Mucosa of gallbladder (tissue), 1 donor: Measurements from ENCODE around the gene KIF19. TPM values are rescaled to one million over a fixed set of nuclear protein-coding genes. Genes with fewer than 3 reads are reported as not detected.

Experiments used
- DNase-seq: peaks from one replicate; pipeline ENCODE4 v3.0.0-alpha.2; 2020; ENCODE audit warnings: low spot score
- total RNA-seq: library from RNA; stranded (reverse); gene quantifications from one replicate; pipeline ENCODE4 v1.2.1, GENCODE V29; 2021
- donor health status: DM: no; HTN: no; CAD: no.

The KIF19 gene
- total RNA-seq, 1 donor from 2014 or later: 0.32 TPM

DNA sequence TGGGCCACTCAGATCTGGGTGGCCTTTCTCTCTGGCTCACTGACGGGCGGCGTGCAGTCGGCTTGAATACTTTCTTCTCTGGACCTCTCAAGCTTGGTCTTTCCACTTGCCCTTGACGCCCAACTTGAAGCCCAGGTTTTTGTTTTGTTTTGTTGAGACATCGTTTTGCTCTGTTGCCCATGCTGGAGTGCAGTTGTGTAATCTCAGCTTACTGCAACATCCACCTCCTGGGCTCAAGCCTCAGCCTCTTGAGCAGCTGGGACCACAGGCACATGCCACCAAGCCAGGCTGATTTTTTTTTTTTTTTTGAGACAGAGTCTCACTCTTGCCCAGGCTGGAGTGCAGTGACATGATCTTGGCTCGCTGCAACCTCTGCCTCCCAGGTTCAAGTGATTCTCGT is 22.7 kb upstream of the KIF19 start:
- DNase-seq: no peak

DNA sequence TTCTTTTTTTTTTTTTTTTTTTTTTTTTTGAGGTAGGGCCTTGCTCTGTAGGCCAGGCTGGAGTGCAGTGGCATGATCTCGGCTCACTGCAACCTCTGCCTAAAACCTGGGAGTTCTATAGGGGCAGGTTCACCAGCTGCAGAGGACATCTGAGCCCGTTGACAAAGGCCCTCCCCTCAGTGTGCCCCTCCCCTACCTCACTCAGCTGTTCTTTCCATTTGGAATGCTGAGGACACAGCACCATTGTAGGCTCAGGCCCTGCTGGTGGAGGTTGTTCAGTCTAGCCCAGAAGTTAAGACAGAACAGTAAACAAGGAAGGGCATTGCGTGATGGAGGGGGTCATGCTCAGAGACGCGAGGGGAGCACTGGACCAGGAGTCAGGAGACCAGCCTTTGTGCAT is 21.8 kb upstream of the KIF19 start:
- no peak for DNase-seq

DNA sequence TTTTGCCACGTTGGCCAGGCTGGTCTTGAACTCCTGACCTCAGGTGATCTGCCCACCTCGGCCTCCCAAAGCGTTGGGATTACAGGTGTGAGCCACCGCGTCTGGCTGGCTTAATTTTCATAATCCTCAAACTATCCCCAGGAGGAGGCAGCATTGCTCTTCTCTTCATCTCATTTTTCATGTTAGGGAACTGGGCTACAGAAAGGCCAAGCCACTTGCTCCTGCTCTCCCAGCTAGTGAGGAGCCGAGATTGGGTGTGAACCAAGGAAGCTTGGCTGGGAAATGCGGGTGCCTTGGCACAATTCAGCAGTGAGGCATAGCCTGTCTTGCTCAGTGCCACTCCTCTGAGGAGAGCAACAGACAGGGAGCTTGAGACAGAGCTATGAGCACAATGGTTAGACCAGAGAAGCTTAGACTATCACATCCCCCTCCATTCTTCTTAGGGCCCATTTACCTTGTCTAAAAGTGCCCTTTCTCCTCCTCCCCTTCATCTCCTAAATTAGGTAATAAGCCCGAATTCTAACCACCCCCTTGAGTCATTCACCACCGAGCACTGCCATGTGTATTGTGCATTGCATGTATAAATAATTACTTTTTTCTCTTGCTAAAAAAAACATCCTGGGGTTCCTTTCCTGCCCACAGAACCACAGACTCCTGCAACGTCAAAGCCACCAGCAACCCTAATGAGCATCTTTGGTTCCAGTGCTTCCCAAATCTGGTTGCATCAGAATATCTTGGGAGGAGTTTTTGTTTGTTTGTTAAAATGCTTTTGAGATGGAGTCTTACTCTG is 20.0 kb upstream of the KIF19 start:
- no peak for DNase-seq

DNA sequence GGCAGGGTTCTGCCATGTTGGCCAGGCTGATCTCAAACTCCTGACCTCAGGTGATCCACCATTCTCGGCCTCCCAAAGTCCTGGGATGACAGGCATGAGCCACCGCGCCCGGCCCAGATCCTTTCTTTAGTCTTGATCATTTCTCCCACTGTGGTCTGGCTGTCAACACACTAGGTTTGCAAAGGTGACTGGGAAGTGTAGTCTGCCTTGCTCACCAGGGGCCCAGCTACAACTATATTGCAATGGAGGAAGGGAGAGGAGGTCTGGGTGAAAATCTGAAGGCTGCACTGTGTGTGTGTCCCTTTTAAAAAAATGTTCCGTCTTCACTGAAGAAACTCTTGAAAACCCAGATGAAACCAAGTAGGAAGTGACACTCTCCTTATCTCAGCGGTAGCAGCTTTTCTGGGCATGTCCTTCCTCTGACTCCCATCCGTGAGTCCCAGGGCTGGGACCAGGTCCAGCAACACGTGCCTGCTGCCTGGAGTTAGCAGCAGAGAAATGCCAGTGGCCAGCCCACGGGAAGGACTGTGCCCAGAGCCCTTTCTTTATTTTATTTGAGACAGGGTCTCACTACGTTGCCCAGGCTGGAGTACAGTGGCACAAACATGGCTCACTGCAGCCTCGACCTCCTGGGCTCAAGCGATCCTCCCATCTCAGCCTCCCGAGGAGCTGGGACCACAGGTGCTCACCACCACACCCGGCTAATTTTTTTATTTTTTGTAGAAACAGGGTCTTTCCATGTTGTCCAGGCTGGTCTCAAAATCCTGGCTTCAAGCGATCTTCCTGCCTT is 17.8 kb upstream of the KIF19 start:
- DNase-seq: no peak

DNA sequence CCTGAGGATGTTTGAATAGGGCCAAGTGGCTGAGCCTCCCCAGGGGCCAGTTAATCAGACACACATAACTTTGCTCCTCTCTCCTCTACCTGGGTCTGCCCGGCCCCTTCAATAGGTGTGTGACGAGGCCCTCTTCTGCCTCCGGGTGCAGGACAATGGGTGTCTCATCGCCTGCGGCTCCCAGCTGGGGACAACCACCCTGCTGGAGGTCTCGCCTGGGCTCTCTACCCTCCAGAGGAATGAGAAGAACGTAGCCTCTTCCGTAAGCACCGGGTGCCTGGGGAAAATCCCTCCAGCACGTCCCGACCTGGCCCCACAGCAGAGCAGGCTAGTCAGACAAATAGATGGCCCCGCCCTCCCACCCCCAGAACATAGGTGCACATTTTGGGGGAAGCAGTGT is 16.1 kb upstream of the KIF19 start:
- no peak for DNase-seq

DNA sequence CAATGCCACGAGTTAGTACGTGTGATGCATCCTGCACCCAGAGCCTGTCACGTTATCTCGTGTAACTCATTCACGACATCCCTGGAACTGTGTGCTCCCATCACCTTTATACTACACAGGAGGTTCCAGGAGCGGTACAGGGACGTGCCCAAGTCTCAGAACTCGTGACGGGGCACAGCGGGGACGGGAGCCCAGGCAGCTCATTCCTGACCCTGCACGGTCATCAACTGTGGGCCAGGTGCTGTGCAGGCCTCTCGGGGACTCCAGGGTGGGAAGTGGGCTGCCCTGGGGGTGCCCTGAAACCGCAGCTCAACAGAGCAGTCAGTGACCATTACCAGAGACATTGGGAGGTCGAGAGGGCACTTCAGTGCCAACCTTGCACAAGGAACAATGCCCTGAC is 11.1 kb upstream of the KIF19 start:
- no peak for DNase-seq

DNA sequence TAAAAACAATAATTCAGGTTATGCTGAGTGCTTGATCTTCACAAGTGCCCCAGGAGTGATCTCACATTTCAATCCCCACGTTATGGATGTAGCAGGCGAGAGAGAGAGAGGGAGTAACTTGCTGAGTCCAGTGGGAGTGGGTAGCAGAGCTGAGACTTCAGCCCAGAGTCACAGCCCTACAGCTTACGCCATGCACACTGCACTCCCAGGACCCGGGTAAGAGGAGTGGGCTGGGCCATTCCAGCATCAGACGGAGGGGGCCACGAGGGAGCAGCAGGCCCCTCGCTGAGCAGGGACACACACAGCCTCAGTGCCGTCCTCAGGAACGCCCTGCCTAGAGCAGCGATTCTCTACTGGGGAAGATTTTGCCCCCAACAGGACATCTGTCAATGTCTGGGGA is 9.8 kb upstream of the KIF19 start:
- DNase-seq: no peak

DNA sequence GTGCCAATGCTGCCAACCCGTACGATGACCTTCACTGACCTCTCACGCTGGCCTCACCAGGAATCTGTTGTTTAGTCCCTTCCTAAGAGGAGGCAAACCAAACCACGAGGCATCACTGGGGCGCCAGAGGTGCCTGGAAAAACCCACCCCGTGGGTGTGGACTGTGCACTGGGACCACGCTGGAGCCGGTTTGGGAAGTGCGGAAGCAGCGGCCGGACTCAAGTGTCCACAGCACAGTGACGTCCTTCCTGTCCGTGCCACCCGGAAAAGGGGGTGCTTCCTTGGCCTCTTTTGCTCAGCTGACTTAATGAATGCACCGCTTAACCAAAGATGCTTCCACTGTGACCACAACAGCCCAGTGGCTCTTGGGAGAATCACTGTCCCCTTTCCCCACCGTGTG is 9.0 kb upstream of the KIF19 start:
- DNase-seq: no peak

DNA sequence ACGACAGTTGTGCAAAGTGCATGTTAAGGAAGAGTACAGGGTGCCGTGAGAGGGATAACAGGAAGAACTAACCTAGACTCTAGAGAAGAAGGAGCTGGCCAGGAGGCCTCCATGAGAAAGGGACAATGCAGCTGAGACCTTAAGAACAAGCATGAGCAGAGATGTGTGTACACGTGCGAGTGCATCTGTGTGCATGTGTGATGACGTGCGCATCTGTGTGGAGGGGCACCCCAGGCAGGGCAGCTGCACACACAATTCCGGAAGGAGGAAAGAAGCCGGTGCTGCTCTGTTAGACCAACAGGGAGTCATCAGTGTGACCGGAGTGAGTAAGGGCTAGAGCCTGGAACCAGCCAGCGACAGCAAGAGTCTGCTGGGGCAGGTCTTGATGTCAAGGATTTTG is 7.6 kb upstream of the KIF19 start:
- no peak for DNase-seq

DNA sequence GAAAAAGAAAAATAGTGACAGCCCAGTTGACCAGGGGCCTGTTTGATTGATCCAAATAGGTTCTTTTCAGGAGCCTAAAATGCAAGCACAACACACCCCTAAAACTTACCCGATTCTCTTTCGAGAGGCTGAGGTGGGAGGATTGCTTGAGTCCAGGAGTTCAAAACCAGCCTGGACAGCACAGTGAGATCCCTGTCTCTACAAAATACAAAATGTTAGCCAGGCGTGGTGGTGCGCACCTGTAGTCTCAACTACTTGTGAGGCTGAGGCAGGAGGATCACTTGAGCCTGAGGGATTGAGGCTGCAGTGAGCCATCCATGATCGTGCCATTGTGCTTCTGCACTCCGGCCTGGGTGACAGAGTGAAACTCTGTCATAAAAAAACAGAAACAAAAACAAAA is 1.5 kb upstream of the KIF19 start:
- no peak for DNase-seq

DNA sequence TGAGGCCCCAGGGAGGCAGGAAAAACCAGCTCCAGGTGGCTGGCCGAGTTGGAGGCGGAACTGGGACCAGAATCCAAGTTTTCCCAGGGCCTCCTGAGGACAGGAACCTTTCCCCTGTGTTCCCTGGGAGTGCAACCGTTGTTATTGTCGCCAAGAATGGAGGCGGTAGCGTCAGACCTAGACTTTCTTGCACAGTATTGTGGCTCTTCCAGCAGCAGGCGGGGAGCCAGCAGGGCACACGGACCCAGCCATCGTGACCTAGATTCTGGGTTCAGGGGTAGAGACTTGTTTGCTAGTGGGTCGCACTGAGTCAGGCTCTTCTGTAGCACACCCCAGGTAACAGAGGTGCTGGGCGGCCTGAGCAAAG is 667 bp upstream of the KIF19 start:
- DNase-seq: no peak

DNA sequence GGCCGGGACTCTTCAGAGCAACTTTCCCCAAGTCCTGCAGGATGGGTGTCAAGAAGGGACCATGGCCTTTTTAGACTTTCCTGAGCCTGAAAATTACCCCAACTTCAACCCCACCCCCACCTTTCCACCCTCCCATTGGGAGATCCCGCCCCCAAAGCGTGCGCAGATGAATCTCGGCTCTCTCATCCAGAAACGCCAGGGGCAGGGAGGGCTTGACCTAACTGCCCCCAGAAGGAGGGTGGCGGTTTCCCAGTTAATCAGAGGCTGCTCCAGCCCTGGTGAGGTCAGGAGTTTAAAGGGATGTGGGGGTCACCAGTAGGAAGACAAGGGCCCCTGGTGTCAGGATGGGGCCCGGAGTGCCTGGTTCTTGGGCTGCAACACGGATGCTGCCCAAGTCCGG is 480 bp downstream of the KIF19 start:
- DNase-seq: no peak

DNA sequence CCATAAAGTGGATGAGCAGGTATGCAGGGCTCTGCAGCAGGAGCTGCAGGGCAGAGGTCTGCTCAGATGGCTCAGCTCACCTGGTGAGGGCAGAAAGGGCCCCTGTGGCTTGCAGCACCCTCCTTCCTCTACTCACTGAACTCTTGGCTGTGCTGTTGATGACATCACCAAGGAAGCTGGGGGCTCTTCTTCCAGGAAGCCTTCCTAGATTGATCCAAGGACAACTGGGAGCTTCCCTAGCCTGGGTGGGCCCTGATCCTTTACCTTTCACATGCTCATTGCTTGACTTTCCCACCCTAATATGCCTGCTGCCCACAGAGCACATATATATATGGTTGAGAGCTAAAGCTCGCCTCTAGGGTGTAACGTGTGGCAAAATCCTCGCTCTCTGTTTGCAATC is 2.5 kb downstream of the KIF19 start:
- no peak for DNase-seq

DNA sequence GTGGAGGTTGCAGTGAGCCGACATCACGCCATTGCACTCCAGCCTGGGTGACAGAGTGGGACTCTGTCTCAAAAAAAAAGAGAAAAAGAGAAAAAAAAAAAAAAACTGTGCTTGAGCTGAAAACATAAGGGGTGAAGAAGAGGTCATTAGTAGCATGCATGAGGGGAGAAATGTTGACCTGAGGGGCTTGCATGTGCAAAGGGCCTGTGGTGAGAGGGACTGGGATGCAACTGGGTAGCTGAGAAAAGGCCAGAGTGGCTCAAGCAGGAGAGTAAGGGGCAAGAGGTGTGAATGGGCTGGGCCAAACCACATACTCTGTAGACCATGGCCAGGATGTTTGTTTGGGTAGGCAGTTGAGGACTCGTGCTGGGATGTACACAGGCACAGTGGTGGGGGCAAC is 3.4 kb downstream of the KIF19 start:
- DNase-seq: no peak

DNA sequence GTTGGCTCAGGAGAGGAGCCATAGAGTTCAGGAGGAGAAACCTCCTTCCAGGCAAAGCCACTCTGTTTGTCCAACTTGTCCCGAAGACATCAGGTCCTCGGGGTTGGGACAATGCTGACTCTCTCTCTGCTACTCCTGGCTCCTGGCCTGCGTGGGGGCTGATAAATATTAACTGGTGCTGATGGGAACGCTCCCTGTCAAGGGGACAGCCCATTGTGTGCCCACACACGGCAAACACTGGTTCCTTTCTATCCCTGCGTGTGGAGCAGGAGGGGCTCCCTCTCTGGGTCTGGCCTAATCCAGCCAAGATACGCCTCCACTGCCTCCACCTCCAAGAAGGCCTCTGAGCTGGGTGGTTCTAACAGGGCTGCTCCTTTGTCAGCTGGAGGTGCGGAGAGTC is 4.4 kb downstream of the KIF19 start:
- DNase-seq: no peak

DNA sequence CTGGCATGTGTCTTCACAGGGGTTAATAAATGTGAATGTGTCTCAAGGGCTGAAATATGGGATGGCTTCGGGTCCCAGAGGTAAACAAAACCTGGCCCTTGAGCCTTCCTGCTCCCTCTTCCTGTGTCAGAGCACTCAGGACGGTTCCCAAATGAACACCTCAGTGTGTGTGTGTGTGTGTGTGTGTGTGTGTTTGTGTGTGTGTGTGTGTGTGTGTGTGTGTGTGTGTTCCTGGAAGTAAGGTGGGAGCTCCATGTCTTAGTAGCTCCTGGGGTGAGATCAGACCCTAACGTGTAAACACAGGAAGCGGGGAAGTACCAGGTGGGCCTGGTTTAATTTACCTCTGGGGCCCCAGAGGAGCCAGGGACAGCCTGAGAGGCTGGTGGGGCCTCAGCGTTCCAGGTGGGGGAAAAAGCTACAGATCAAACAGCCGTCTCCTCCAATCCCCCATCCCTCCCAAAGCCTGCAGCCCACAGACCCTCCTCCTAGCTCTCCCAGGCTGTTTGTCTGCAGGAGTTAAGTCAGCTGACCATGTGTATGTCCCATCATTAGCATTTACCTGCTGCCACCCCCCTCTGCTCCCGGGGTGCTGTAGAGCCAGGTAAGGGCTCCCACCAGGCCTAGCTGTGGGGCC is 6.1 kb downstream of the KIF19 start:
- DNase-seq: no peak

DNA sequence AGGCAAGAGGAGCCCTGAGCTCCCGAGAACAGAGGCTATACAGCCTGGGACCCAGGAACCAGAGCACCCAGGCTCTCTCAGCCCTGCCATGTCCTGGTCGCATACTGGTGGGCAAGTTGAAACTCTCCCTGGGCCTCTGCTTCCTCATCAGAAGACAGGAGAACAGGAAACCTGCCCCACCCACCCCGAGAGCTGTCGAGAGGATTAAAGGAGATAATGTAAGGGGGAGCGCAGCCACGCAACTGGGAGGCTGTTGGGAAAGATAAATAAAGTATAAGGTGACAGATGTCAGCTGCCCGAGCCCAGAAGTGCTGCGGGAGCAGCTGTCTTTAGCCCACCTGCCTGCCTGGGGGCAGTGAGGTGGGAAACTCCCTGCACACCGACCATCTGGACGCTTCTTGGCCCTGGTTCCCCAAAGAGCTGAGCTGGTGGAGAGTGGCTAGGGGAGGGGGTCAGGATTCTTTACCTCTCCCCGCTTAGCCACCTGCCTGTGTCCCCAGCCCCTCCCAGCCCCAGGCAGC is 6.8 kb downstream of the KIF19 start:
- DNase-seq: no peak

DNA sequence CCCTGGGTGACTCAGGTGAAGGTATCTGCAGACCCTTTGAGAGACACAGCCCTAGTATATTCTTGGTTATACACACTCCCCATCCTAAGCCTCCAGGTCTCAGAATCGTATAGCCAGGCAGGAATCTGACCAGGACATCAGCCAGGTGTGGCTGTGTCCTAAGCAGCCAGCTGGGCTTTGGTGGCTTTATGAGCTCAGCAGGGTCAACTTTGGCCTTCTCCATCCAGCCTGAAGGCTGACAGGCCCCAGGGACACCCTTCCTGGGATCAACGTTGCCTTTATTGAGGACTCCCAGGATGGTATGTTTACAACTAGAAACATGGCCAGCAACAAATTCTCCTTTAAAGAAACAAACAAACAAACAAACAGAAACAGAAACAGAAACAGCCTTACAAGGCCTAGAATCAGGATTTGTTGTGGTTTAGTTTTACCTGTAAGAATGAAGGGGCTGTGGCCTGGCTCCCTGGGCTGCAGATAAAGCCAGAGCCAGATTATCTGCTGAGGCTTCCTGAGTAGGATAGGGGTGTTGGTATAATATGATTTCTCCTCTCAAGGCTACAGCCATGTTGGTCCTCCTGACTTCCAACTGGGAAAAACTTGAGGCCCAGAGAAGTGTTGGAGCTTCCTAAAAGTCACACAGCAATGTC is 8.5 kb downstream of the KIF19 start:
- no peak for DNase-seq

DNA sequence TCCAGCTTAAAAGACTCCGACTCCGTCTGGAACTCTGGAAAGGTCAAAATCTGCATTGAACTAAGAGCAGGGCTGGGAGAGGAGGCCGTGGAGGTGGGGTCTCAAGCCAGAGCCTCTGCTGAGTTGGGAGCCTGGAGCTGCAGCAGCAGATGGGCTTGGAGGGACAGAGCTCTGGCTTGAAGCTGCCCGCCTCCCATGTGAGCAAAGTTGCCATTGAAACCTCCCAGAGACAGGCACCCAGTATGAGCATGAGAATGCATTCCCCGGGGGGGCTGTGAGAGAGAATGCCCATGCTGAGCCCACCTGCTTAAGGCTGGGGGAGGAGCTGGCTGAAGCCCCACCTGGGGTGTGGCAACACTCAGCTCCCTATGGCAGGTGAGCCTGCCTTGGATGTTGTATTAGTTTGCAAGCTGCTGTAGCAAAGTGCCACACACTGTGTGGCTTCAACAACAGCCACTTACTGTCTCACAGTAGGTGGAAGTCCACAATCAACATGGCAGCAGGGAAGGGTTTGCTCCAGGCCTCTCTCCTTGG is 9.6 kb downstream of the KIF19 start:
- no peak for DNase-seq

DNA sequence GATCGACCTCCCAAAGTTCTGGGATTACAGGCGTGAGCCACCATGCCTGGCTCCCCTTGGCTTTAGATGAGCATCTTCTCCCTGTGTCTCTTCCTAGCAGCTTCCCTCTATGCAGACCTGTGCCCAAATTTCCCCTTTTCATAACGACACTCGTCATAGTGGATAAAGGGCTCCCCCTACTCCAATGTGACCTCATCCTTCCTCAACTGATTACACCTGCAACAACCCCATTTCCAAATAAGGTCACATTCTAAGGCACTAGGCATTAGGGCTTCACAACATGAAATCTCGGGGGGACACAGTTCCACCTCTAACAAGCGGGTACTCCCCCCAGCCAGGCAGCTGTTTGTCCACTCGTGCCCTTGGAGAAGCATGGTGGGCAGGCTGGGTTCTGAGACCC is 10.3 kb downstream of the KIF19 start:
- no peak for DNase-seq

DNA sequence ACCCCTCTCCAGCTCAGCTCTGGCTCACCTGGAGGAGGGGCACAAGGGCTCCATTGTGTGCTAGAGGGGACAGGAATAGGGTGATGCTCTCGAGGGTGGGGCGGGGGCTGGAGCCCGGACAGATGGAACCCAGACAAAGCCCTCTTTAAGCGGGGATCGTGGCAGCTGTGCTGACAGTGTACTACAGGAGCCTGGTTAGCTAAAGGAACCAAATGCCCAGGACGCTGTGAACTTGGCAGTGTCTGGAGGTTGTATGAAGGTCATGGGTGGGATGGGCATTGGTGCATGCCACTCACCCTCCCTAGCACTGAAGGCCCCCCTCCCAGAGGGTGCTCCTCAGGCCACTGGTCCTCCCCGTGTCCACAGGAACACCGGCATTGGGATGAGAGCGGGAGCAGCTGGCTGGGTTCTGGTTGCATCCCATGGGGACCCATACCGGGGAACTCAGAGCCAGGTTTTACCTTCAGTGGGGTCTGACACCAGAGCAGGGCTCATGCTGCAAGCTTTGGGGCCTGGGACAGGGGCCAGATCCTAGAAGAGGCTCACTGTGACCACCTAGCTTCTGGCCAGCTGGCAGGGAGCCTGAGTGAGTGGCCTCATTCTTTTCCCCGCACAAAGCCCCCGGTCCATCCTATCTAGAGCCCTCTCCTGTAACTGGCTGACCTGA is 11.9 kb downstream of the KIF19 start:
- DNase-seq: no peak
